SK-N-SH treated with all-trans-retinoic acid at 6 μM for 48 hours (cell line): ENCODE measurements around the gene SLC22A23.

Source experiments
- ATAC-seq: fragments of 200-7000 bp; cut with Tn5 transposase; 3 replicates; pipeline ENCODE4 v1.9.1; 2020; ENCODE audit warnings: mild to moderate bottlenecking, moderate library complexity
- ARNTL ChIP-seq: fragments of 450-650 bp; formaldehyde crosslinking; IDR thresholded peaks from 2 replicates; pipeline ENCODE4 v1.5.0; 2020; ENCODE audit warnings: low read depth, mild to moderate bottlenecking, moderate library complexity, borderline replicate concordance
- BACH2 ChIP-seq: fragments of 250-450 bp; sonication (Bioruptor Pico); IDR thresholded peaks from 2 replicates; pipeline ENCODE4 v1.9.0; 2021; ENCODE audit warnings: mild to moderate bottlenecking, borderline replicate concordance
- CSDC2 ChIP-seq: fragments of 250-450 bp; sonication (Bioruptor Pico); IDR thresholded peaks from 2 replicates; pipeline ENCODE4 v1.5.0; 2020; ENCODE audit warnings: mild to moderate bottlenecking, moderate library complexity
- CSRNP3 ChIP-seq: fragments of 250-450 bp; sonication (Bioruptor Pico); IDR thresholded peaks from 2 replicates; pipeline ENCODE4 v1.5.1; 2021; ENCODE audit warnings: mild to moderate bottlenecking, moderate library complexity
- ESRRG ChIP-seq: fragments of 250-450 bp; sonication (Bioruptor Pico); IDR thresholded peaks from 2 replicates; pipeline ENCODE4 v1.6.1; 2021; ENCODE audit warnings: mild to moderate bottlenecking
- OSR1 ChIP-seq: fragments of 250-450 bp; sonication (Bioruptor Pico); IDR thresholded peaks from 2 replicates; pipeline ENCODE4 v1.8.0; 2022; ENCODE audit warnings: moderate library complexity, mild to moderate bottlenecking, inconsistent platforms
- PPARA ChIP-seq: fragments of 250-450 bp; sonication (Bioruptor Pico); IDR thresholded peaks from 2 replicates; pipeline ENCODE4 v1.5.0; 2020; ENCODE audit warnings: mild to moderate bottlenecking, borderline replicate concordance
- RARB ChIP-seq: fragments of 250-450 bp; sonication (Bioruptor Pico); IDR thresholded peaks from 2 replicates; pipeline ENCODE4 v1.8.0; 2021; ENCODE audit warnings: mild to moderate bottlenecking, moderate library complexity
- SNAI2 ChIP-seq: fragments of 250-450 bp; sonication (Bioruptor Pico); IDR thresholded peaks from 2 replicates; pipeline ENCODE4 v1.5.0; 2020; ENCODE audit warnings: mild to moderate bottlenecking, moderate library complexity
- TOX ChIP-seq: fragments of 250-450 bp; sonication (Bioruptor Pico); IDR thresholded peaks from 2 replicates; pipeline ENCODE4 v1.8.0; 2021; ENCODE audit warnings: mild to moderate bottlenecking, moderate library complexity, borderline replicate concordance
- TSHZ2 ChIP-seq: fragments of 250-450 bp; sonication (Bioruptor Pico); IDR thresholded peaks from 2 replicates; pipeline ENCODE4 v1.5.0; 2020; ENCODE audit warnings: mild to moderate bottlenecking, moderate library complexity
- ZC3H10 ChIP-seq: fragments of 250-450 bp; sonication (Bioruptor Pico); IDR thresholded peaks from 2 replicates; pipeline ENCODE4 v1.5.1; 2021; ENCODE audit warnings: mild to moderate bottlenecking, moderate library complexity
- ZFP3 ChIP-seq: fragments of 250-450 bp; sonication (Bioruptor Pico); IDR thresholded peaks from 2 replicates; pipeline ENCODE4 v1.5.0; 2020; ENCODE audit warnings: mild to moderate bottlenecking, moderate library complexity
- ZFP30 ChIP-seq: fragments of 450-650 bp; formaldehyde crosslinking; IDR thresholded peaks from 2 replicates; pipeline ENCODE4 v1.5.0; 2022; ENCODE audit warnings: mild to moderate bottlenecking, moderate library complexity
- ZNF565 ChIP-seq: fragments of 450-650 bp; formaldehyde crosslinking; conservative IDR thresholded peaks from 2 replicates; pipeline ENCODE4 v1.5.0; 2020; ENCODE audit warnings: low read depth, mild to moderate bottlenecking, moderate library complexity
- ZNF70 ChIP-seq: fragments of 450-650 bp; formaldehyde crosslinking; IDR thresholded peaks from 2 replicates; pipeline ENCODE4 v1.5.0; 2020; ENCODE audit warnings: mild to moderate bottlenecking, moderate library complexity
- TF ChIP-seq, protein P1 (sequence below): fragments of 250-450 bp; sonication (Bioruptor Pico); IDR thresholded peaks from 2 replicates; pipeline ENCODE4 v1.5.1; 2020; ENCODE audit warnings: low read depth, mild to moderate bottlenecking, moderate library complexity
- TF ChIP-seq, protein P2 (sequence below): fragments of 250-450 bp; sonication (Bioruptor Pico); IDR thresholded peaks from 2 replicates; pipeline ENCODE4 v1.8.0; 2021; ENCODE audit warnings: low read depth, mild to moderate bottlenecking, moderate library complexity, borderline replicate concordance

Gene SLC22A23

GRCh38 chr6:3239110-3239830, 217.6 kb downstream of the SLC22A23 start:
- TF ChIP-seq ESRRG (no peak), RARB (CRISPR knock-in tag) (no peak)
- TF ChIP-seq, all 23 proteins: peak for 0
- ATAC-seq: peak; percentile 78

- ATAC-seq: no peak
- TF ChIP-seq TSHZ2 (no peak), ZFP3 (no peak), ESRRG (no peak), SNAI2 (CRISPR knock-in tag) (no peak), OSR1 (no peak), CSDC2 (CRISPR knock-in tag) (no peak), TOX (no peak), ZNF565 (CRISPR knock-in tag) (no peak), ZFP30 (no peak), ZNF70 (CRISPR knock-in tag) (no peak), CSRNP3 (CRISPR knock-in tag) (no peak), ARNTL (CRISPR knock-in tag) (no peak), PPARA (CRISPR knock-in tag) (no peak)
- TF ChIP-seq, protein P1, sequence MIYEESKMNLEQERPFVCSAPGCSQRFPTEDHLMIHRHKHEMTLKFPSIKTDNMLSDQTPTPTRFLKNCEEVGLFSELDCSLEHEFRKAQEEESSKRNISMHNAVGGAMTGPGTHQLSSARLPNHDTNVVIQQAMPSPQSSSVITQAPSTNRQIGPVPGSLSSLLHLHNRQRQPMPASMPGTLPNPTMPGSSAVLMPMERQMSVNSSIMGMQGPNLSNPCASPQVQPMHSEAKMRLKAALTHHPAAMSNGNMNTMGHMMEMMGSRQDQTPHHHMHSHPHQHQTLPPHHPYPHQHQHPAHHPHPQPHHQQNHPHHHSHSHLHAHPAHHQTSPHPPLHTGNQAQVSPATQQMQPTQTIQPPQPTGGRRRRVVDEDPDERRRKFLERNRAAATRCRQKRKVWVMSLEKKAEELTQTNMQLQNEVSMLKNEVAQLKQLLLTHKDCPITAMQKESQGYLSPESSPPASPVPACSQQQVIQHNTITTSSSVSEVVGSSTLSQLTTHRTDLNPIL: no peak
- TF ChIP-seq, protein P2, sequence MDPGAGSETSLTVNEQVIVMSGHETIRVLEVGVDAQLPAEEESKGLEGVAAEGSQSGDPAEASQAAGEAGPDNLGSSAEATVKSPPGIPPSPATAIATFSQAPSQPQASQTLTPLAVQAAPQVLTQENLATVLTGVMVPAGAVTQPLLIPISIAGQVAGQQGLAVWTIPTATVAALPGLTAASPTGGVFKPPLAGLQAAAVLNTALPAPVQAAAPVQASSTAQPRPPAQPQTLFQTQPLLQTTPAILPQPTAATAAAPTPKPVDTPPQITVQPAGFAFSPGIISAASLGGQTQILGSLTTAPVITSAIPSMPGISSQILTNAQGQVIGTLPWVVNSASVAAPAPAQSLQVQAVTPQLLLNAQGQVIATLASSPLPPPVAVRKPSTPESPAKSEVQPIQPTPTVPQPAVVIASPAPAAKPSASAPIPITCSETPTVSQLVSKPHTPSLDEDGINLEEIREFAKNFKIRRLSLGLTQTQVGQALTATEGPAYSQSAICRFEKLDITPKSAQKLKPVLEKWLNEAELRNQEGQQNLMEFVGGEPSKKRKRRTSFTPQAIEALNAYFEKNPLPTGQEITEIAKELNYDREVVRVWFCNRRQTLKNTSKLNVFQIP (CRISPR knock-in tag): no peak
- TF ChIP-seq, all 23 proteins: peak for 0
Measured at GRCh38 chr6:3237761-3238662, 218.8 kb downstream of the SLC22A23 start.

GRCh38 chr6:3236005-3236404, 220.8 kb downstream of the SLC22A23 start:
- ATAC-seq: no peak
- TF ChIP-seq, protein P2 (CRISPR knock-in tag): no peak
- no peak for TF ChIP-seq ZFP30
- no peak for TF ChIP-seq OSR1
- TF ChIP-seq ARNTL (CRISPR knock-in tag): no peak
- no peak for TF ChIP-seq TSHZ2
- TF ChIP-seq CSRNP3 (CRISPR knock-in tag): no peak
- TF ChIP-seq RARB (CRISPR knock-in tag): no peak
- TF ChIP-seq ZC3H10 (CRISPR knock-in tag): no peak
- no peak for TF ChIP-seq ESRRG
- TF ChIP-seq BACH2 (CRISPR knock-in tag): no peak
- no peak for TF ChIP-seq TOX
- TF ChIP-seq SNAI2 (CRISPR knock-in tag): no peak
